ENCODE measurements around the gene TYRP1.

The TYRP1 gene

DNA sequence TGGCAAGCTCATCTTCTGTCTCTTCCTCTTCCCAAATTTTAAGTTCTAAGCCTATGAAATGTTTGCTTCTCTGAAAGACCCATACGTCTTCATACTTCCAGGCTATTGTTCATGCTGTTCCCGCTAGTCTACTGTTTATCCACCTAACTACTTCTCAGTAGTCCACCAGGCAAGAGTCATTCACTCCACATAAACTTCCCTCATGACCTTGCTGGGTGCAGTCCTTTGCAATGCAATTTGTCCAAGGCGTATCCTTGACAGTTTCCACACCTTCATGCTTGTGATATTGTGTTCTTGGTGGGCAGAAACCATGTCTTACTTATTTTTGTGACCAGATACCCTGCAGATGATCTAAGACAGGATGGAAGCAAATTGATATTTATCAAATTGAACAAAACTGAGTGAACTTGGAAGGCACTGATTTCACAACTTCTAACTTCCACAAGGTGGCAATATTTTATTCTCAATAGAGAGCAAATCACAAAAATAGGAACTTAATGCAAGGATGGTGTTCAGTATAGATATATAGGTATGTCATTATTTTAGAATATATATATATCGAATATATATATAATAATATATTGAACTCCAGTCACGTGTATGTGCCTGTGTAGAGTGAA lies 30.3 kb downstream of the TYRP1 start:
- Histone ChIP-seq H2AFZ (ENCODE audit: low read depth, low read length) (peak overlapping the region; percentile 58; the same call in 1 of the 2 replicates), H3K4me1 (ENCODE audit: low read length) (peaks cover 10% of the 10 kb centered on the region)
- no peak for TF ChIP-seq EZH2phosphoT487 (IDR thresholded peaks at IDR 0.05; ENCODE audit: low read depth)
- TF ChIP-seq, protein P1, sequence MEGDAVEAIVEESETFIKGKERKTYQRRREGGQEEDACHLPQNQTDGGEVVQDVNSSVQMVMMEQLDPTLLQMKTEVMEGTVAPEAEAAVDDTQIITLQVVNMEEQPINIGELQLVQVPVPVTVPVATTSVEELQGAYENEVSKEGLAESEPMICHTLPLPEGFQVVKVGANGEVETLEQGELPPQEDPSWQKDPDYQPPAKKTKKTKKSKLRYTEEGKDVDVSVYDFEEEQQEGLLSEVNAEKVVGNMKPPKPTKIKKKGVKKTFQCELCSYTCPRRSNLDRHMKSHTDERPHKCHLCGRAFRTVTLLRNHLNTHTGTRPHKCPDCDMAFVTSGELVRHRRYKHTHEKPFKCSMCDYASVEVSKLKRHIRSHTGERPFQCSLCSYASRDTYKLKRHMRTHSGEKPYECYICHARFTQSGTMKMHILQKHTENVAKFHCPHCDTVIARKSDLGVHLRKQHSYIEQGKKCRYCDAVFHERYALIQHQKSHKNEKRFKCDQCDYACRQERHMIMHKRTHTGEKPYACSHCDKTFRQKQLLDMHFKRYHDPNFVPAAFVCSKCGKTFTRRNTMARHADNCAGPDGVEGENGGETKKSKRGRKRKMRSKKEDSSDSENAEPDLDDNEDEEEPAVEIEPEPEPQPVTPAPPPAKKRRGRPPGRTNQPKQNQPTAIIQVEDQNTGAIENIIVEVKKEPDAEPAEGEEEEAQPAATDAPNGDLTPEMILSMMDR (IDR thresholded peaks at IDR 0.05; ENCODE audit: low read depth, low read length) = peak; percentile 62

DNA sequence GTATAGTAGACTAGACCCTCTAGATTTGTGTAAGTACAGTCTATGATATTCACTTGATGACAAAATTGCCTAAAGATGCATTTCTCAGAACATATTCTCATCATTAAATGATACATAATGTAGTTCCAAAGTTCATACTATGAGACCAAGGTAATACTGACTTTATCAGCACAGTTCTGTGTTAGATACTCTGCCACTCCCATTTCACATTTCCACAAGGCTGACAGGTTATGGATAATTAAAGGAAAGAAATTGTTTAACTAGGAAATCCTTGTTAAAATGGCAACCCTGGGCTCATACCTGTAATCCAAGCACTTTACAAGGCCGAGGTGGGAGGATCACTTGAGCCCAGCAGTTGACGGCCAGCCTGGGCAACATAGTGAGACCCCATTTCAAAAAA lies 33.6 kb downstream of the TYRP1 start:
- Histone ChIP-seq H3K9me3 (ENCODE audit: insufficient read depth, low read length) (no peaks in the 10 kb centered on the region), H3K4me3 (ENCODE audit: low read length) (no peak overlapping the region), H3K4me2 (ENCODE audit: low read length) (no peak overlapping the region), H3K4me1 (ENCODE audit: low read length) (peaks cover 10% of the 10 kb centered on the region), H4K20me1 (ENCODE audit: insufficient read depth, low read length) (no peaks in the 10 kb centered on the region), H3K79me2 (ENCODE audit: low read length) (no peaks in the 10 kb centered on the region), H3K27me3 (ENCODE audit: low read depth, low read length) (no peaks in the 10 kb centered on the region), H3K27ac (ENCODE audit: low read length) (no peak overlapping the region), H3K36me3 (replicated peaks; ENCODE audit: low read depth, low read length) (no peaks in the 10 kb centered on the region), H2AFZ (ENCODE audit: low read depth, low read length) (no peak overlapping the region), H3K9ac (ENCODE audit: low read length) (no peak overlapping the region)
- TF ChIP-seq, protein P1 (IDR thresholded peaks at IDR 0.05; ENCODE audit: low read depth, low read length) = no peak

More for the DNA sequence above, 30.3 kb downstream of the TYRP1 start:
- Histone ChIP-seq H3K27me3 (ENCODE audit: low read depth, low read length) (no peaks in the 10 kb centered on the region), H3K79me2 (ENCODE audit: low read length) (no peaks in the 10 kb centered on the region), H3K27ac (ENCODE audit: low read length) (no peak overlapping the region), H3K9ac (ENCODE audit: low read length) (no peak overlapping the region), H4K20me1 (ENCODE audit: insufficient read depth, low read length) (no peaks in the 10 kb centered on the region), H3K4me3 (ENCODE audit: low read length) (no peak overlapping the region), H3K9me3 (ENCODE audit: insufficient read depth, low read length) (no peaks in the 10 kb centered on the region), H3K36me3 (replicated peaks; ENCODE audit: low read depth, low read length) (no peaks in the 10 kb centered on the region), H3K4me2 (ENCODE audit: low read length) (no peak overlapping the region)

DNA sequence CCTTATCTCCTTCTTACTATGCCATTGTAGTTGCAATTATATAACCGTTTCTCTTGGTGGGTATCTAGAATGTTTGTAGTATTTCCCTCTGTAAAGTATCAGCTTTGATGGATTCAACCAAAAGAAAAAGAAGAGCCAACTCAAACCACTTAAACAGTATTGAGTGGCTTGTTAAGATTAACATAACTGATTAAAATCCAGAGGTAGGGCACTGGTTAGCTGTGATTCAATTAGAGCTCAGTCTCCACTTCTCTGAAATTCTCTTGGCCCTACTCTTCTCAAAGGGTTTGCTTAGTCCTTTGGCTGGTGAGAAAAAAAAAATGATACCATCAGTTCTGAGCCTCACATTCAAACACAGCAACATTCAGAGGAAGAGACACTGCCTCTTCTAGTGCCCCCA lies 37.0 kb downstream of the TYRP1 start:
- Histone ChIP-seq H3K27ac (ENCODE audit: low read length) (no peak overlapping the region), H2AFZ (ENCODE audit: low read depth, low read length) (no peak overlapping the region)

DNA sequence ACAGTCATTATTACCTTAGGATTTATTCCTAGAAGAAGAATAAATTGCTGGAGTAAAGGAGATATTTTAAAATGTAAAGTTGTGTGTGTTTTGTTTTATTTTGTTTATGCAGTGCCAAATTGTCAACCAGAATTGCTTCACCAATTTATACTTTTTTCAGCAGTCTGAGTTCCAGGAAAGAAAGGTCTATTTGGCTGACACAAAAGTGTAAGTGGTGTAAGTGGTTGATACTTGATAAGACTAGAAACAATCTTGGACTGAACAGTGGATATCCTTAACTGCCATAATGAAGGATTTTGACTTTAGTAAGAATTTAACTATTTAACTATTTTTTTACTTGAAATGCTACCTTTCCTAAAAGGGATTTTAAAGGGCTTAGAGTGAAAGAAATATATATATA lies 37.7 kb downstream of the TYRP1 start:
- no peaks in the 10 kb centered on the region for H3K36me3 ChIP-seq (replicated peaks; ENCODE audit: low read depth, low read length)

More for the DNA sequence above, 37.0 kb downstream of the TYRP1 start:
- Histone ChIP-seq H3K4me1 (ENCODE audit: low read length) (peaks cover 1% of the 10 kb centered on the region), H4K20me1 (ENCODE audit: insufficient read depth, low read length) (no peaks in the 10 kb centered on the region), H3K9ac (ENCODE audit: low read length) (no peak overlapping the region), H3K36me3 (replicated peaks; ENCODE audit: low read depth, low read length) (no peaks in the 10 kb centered on the region), H3K79me2 (ENCODE audit: low read length) (no peaks in the 10 kb centered on the region), H3K4me2 (ENCODE audit: low read length) (no peak overlapping the region), H3K27me3 (ENCODE audit: low read depth, low read length) (no peaks in the 10 kb centered on the region), H3K9me3 (ENCODE audit: insufficient read depth, low read length) (no peaks in the 10 kb centered on the region), H3K4me3 (ENCODE audit: low read length) (no peak overlapping the region)
- no peak for TF ChIP-seq EZH2phosphoT487 (IDR thresholded peaks at IDR 0.05; ENCODE audit: low read depth)
- TF ChIP-seq, protein P1 (IDR thresholded peaks at IDR 0.05; ENCODE audit: low read depth, low read length) = no peak

More for the DNA sequence above, 37.7 kb downstream of the TYRP1 start:
- Histone ChIP-seq H4K20me1 (ENCODE audit: insufficient read depth, low read length) (no peaks in the 10 kb centered on the region), H3K4me2 (ENCODE audit: low read length) (no peak overlapping the region), H3K27ac (ENCODE audit: low read length) (no peak overlapping the region), H3K4me1 (ENCODE audit: low read length) (peaks cover 8% of the 10 kb centered on the region), H3K9me3 (ENCODE audit: insufficient read depth, low read length) (no peaks in the 10 kb centered on the region), H2AFZ (ENCODE audit: low read depth, low read length) (no peak overlapping the region), H3K27me3 (ENCODE audit: low read depth, low read length) (no peaks in the 10 kb centered on the region), H3K79me2 (ENCODE audit: low read length) (no peaks in the 10 kb centered on the region), H3K9ac (ENCODE audit: low read length) (no peak overlapping the region), H3K4me3 (ENCODE audit: low read length) (no peak overlapping the region)
- TF ChIP-seq, protein P1 (IDR thresholded peaks at IDR 0.05; ENCODE audit: low read depth, low read length) = no peak
- TF ChIP-seq EZH2phosphoT487 (IDR thresholded peaks at IDR 0.05; ENCODE audit: low read depth) = no peak

Data from OCI-LY3 (cell line).